ENCODE data around the gene RDX. TPM values are rescaled to one million over a fixed set of nuclear protein-coding genes. Genes with fewer than 3 reads are reported as not detected.

The RDX gene
- total RNA-seq, 5 donors from 2014 or later (not counting 1 experiment from before 2014, with no cell fraction given), result 14.7 to 22.0 (median 17.7) TPM

Other genes with a start within 250 kb of the RDX start
- gene ZC3H12C, start 203.2 kb downstream of the RDX start, total RNA-seq, result under 1 TPM; 0.10 to 0.23 (median 0.14) TPM
- 10 to 100 TPM in 4 of 5 donors, 1 to 10 TPM in 1; 9.1 to 12.5 (median 10.1) TPM for gene FDX1, start 133.3 kb upstream of the RDX start, total RNA-seq